Measurements from ENCODE around the gene PSIP1.
"Not testable (repeated sequence)": the region's sequence is repeated elsewhere in the genome, so short reads cannot be mapped to it uniquely, and the experiment has no call there.

Gene PSIP1

GRCh38 chr9:15510789-15511575 lies at the start of gene PSIP1:
TSS of gene PSIP1 (minus strand) at chr9:15510970. CDS start at chr9:15510188, 782 bp downstream.
- peak in 1 of 2 experiments; percentile 46 for DNase-seq

GRCh38 chr9:15553528-15553898 lies 42.7 kb upstream of the PSIP1 start:
- DNase-seq = no peak

GRCh38 chr9:15552636-15553527 lies 42.1 kb upstream of the PSIP1 start, which contains the start of gene CCDC171:
TSS of gene CCDC171 (plus strand) at chr9:15553043. CDS start at chr9:15564089, 11,046 bp downstream.
- DNase-seq = peak; percentile 58 to 65

DNA sequence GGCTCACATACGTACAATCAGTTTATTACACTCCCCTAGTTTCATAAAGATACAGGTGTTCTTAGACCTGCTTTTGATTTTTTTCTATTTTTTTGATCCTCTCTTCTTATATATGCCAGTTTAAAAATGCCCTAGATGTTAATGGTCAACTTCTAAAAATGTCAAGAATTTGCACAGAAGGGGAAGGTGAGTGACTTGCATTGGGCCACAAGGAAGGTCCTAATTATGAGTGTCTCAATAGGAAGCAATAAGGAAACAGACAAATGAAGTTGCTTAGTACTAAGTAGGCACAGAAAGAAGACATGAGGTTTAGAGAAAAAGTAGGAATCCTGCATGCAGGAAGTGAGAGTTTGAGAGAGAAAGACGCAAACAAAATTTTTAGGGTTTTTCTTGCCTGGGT lies 38.8 kb upstream of the PSIP1 start:
- DNase-seq = no peak

DNA sequence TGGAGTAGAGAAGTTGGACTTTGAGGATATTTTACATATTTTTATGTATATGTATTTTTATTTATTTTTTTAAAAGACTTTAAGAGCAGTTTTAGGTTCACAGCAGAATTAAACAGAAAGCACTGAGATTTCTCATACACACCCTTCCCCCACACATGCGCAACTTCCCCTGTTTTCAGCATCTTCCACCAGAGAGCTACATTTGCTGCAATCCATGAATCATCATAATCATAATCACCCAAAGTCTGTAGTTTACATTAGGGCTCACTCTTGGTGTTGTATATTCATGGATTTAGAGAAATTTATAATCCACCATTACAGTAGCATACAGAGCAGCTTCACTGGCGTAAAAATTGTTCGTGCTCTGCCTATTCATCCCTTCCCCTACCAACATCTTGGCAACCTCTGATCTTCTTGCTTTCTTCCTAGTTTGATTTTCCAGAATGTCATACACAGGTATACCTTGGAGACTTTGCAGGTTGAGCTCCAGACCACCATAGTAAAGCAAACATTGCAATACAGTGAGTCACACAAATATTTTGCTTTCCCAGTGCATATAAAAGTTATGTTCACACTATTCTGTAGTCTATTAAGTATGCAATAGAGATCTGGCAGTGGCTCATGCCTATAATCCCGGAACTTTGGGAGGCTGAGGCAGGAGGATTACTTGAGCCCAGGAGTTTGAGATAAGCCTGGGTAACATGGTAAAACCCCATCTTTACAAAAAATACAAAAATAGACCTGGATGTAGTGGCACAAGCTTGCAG lies 32.5 kb upstream of the PSIP1 start:
- DNase-seq = no peak

DNA sequence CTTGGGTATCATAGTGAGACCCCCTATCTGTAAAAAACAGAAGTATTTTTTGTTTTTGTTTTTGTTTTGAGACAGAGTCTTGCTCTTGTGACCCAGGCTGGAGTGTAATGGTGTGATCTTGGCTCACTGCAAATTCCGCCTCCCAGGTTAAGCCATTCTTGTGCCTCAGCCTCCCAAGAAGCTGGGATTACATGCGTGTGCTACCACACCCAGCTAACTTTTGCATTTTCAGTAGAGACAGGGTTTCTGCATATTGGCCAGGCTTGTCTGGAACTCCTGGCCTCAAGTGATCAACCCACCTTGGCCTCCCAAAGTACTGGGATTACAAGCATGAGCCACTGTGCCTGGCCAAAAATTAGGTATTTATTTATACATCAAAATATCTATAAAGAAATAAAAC lies 31.9 kb upstream of the PSIP1 start:
- no peak for DNase-seq

DNA sequence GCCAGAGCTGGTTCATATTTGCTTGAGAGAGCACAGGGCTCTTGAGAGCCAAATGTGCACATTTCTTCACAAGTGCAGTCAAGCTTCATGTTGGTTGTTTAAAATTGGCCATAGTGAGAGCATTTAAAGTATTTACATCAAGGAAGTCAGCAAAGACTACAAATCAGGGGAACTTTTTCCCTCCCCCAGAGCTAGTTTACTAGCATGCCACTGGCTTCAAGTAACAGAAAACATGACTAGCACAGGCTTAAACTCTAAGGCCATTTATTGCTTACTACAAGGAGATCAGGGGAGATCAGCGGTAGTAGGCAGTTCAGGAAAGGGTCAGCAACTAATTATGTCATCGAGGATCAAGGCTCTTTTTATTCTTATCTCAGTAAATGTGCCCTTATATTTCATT lies 31.1 kb upstream of the PSIP1 start:
- DNase-seq = no peak

DNA sequence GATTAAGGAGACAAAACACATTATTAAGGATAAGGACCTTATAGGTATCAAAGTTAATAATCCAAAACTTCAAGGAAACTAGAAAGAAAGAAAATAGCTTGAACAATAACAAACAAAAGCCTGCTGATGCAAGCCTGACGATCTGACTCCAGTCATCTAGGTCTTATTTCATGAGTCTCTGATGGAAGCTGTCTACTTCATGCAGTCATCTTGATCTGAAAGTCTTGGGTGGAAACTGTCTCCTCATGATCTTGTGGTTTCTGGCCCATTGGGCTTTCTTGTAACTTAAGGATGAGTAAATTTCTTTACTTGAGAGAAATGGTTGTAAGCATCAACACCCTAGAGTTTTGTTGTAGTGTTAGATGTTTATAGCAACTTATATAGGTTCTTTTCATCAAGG lies 20.6 kb upstream of the PSIP1 start:
- no peak for DNase-seq

- DNase-seq = no peak
Observed at GRCh38 chr9:15529566-15530324, 19.0 kb upstream of the PSIP1 start.

DNA sequence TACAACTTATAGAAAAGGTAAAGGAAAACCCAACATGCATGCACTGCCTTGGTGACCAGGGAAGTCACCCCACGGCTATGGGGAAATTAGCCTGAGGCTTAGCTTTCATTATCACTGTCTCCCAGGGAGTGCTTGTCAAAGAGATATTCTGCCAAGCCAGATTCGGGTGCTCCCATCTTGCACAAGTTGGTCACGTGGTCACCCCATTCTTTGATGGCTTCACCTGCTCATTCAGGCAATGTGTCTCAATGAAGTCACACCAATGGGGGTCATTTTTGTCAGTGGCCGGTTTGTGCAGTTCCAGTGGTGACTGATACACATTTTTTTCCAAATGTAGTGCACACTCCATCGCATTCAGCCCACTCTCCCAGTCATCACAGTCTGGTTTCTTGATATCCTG lies 16.3 kb upstream of the PSIP1 start:
- DNase-seq = not testable (repeated sequence)

- no peak for DNase-seq
Observed at GRCh38 chr9:15525958-15526357, 15.2 kb upstream of the PSIP1 start.

GRCh38 chr9:15524845-15525455 lies 14.2 kb upstream of the PSIP1 start:
- no peak for DNase-seq

GRCh38 chr9:15522130-15522755 lies 11.5 kb upstream of the PSIP1 start:
- DNase-seq = no peak

GRCh38 chr9:15521254-15521653 lies 10.5 kb upstream of the PSIP1 start:
- no peak for DNase-seq

- DNase-seq = no peak
Observed at GRCh38 chr9:15519831-15520230, 9.1 kb upstream of the PSIP1 start.

- DNase-seq = no peak
Observed at GRCh38 chr9:15513335-15513734, 2.6 kb upstream of the PSIP1 start.

DNA sequence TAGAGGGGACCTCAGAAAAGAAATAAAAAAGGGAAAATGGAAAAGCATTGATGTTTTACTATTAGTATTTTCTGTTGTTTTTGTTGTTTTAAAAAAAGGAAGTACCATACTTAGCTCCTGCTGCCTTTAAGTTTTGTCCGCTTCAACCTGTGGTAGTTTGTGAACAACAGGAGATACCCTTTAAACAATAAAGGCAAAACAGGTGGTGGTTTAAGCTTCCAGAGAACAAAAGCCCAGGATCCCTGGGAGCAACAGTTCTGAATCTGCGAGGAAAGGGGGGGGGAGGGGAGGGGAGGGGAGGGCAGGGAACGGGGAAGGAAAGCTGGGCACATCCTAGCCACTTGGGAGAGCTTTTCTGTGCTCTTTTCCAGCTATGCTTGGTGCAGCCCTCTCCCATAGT lies 2.1 kb upstream of the PSIP1 start:
- DNase-seq = no peak

GRCh38 chr9:15512204-15512603 lies 1.4 kb upstream of the PSIP1 start:
- DNase-seq = no peak

- DNase-seq = no peak
Observed at GRCh38 chr9:15509931-15510788, 610 bp downstream of the PSIP1 start.

- no peak for DNase-seq
Observed at GRCh38 chr9:15505921-15506320, 4.8 kb downstream of the PSIP1 start.
